ENCODE results near the gene CNN2.
"Not testable (repeated sequence)": the region's sequence is repeated elsewhere in the genome, so short reads cannot be mapped to it uniquely, and the experiment has no call there.

GRCh38 chr19:1025080-1025479 is 1.3 kb upstream of the CNN2 start:
- TF ChIP-seq POLR2AphosphoS5 (IDR thresholded peaks at IDR 0.05; ENCODE audit: borderline replicate concordance, low read depth, low read length); EZH2 (IDR thresholded peaks at IDR 0.05): not testable (repeated sequence)
